HG02885 (cell line): Measurements from ENCODE around the gene SCN8A.

Experiments
- ATAC-seq: cut with Tn5 transposase; IDR thresholded peaks from one replicate; pipeline ENCODE4 v1.9.1; 2021; ENCODE audit warnings: mild to moderate bottlenecking; ENCODE audit not compliant: unreplicated experiment, poor library complexity

Gene SCN8A

GRCh38 chr12:51845482-51845881 lies 254.4 kb downstream of the SCN8A start:
- ATAC-seq = no peak

- ATAC-seq = no peak
Measured at GRCh38 chr12:51846271-51846691, 255.2 kb downstream of the SCN8A start.

GRCh38 chr12:51846911-51847642 lies 256.0 kb downstream of the SCN8A start:
- no peak for ATAC-seq

GRCh38 chr12:51847643-51848325 lies 256.8 kb downstream of the SCN8A start:
- ATAC-seq = no peak

GRCh38 chr12:51848326-51848727 lies 257.3 kb downstream of the SCN8A start, which contains the start of gene FIGNL2:
FIGNL2 (minus strand) TSS chr12:51848718; CDS start chr12:51822413, 26,305 bp downstream.
- ATAC-seq = no peak

- ATAC-seq = no peak
Measured at GRCh38 chr12:51848841-51849735, 258.1 kb downstream of the SCN8A start.

- ATAC-seq = no peak
Measured at GRCh38 chr12:51850081-51850964, 259.3 kb downstream of the SCN8A start.

GRCh38 chr12:51850965-51851299 lies 259.9 kb downstream of the SCN8A start:
- ATAC-seq = no peak

- ATAC-seq = no peak
Measured at GRCh38 chr12:51851413-51852124, 260.5 kb downstream of the SCN8A start.

- ATAC-seq = no peak
Measured at GRCh38 chr12:51852404-51853137, 261.5 kb downstream of the SCN8A start.

- ATAC-seq = no peak
Measured at GRCh38 chr12:51855586-51856428, 264.8 kb downstream of the SCN8A start.

- no peak for ATAC-seq
Measured at GRCh38 chr12:51860986-51861385, 270.0 kb downstream of the SCN8A start.
